WTC11 (cell line): ENCODE data around the gene MED9. TPM values are rescaled to one million over a fixed set of nuclear protein-coding genes. Genes with fewer than 3 reads are reported as not detected.

Source experiments
- ATAC-seq: fragments of 200-7000 bp; cut with Tn5 transposase; 2 replicates; pipeline ENCODE4 v1.10.0; 2021; ENCODE audit warnings: mild to moderate bottlenecking, moderate library complexity
- CTCF ChIA-PET: fragments of 300-600 bp; sonication (Branson Sonifier 250); formaldehyde crosslinking; loops from one replicate; lab custom pipeline; 2021; ENCODE audit warnings: antibody characterized with exemption; lab: Charles Lee
- POLR2A ChIA-PET: fragments of 350-600 bp; sonication (Branson Sonifier 250); formaldehyde crosslinking; loops from one replicate; lab custom pipeline; 2021; ENCODE audit warnings: antibody characterized with exemption; lab: Charles Lee
- DNase-seq: peaks from one replicate; pipeline ENCODE4 v3.0.0; 2021; ENCODE audit warnings: low spot score
- H3K27ac Mint-ChIP-seq: 2 replicates; pipeline ENCODE4 v1.8.0; 2021; ENCODE audit warnings: mixed read lengths
- H3K27me3 Mint-ChIP-seq: 2 replicates; pipeline ENCODE4 v1.8.0; 2021; ENCODE audit warnings: low read depth, mild to moderate bottlenecking, moderate library complexity, mixed read lengths
- H3K36me3 Mint-ChIP-seq: 2 replicates; pipeline ENCODE4 v1.8.0; 2021; ENCODE audit warnings: mixed read lengths
- H3K4me1 Mint-ChIP-seq: 2 replicates; pipeline ENCODE4 v1.8.0; 2022; ENCODE audit warnings: mixed read lengths
- H3K4me3 Mint-ChIP-seq: 2 replicates; pipeline ENCODE4 v1.8.0; 2021; ENCODE audit warnings: mild to moderate bottlenecking, moderate library complexity, mixed read lengths
- H3K9me3 Mint-ChIP-seq: 2 replicates; pipeline ENCODE4 v1.8.0; 2021; ENCODE audit warnings: mixed read lengths
- ATF2 ChIP-seq: sonication (generic); formaldehyde crosslinking; IDR thresholded peaks from 2 replicates; pipeline ENCODE4 v1.8.1; 2022; ENCODE audit warnings: low read depth, missing genetic modification reagents, borderline replicate concordance
- ATF6 ChIP-seq: sonication (generic); formaldehyde crosslinking; IDR thresholded peaks from 2 replicates; pipeline ENCODE4 v1.8.1; 2023; ENCODE audit warnings: mild to moderate bottlenecking, missing genetic modification reagents
- CTCF ChIP-seq: fragments of 200-600 bp; IDR thresholded peaks from 2 replicates; pipeline ENCODE4 v1.8.0; 2022; ENCODE audit warnings: antibody characterized with exemption
- E2F1 ChIP-seq: sonication (generic); formaldehyde crosslinking; IDR thresholded peaks from 2 replicates; pipeline ENCODE4 v1.8.0; 2022; ENCODE audit warnings: mild to moderate bottlenecking, missing genetic modification reagents
- E2F5 ChIP-seq: sonication (generic); formaldehyde crosslinking; IDR thresholded peaks from 2 replicates; pipeline ENCODE4 v1.8.1; 2022; ENCODE audit warnings: mild to moderate bottlenecking, moderate library complexity, missing genetic modification reagents
- ELF4 ChIP-seq: sonication (generic); formaldehyde crosslinking; IDR thresholded peaks from 2 replicates; pipeline ENCODE4 v1.8.1; 2022; ENCODE audit warnings: low read depth, mild to moderate bottlenecking, moderate library complexity, missing genetic modification reagents
- ERG ChIP-seq: fragments of 250-450 bp; sonication (Bioruptor Pico); IDR thresholded peaks from 2 replicates; pipeline ENCODE4 v1.8.0; 2021; ENCODE audit warnings: mild to moderate bottlenecking
- FOXK1 ChIP-seq: sonication (generic); formaldehyde crosslinking; IDR thresholded peaks from 2 replicates; pipeline ENCODE4 v1.8.0; 2022; ENCODE audit warnings: mild to moderate bottlenecking, moderate library complexity, missing genetic modification reagents
- FOXP4 ChIP-seq: sonication (generic); formaldehyde crosslinking; IDR thresholded peaks from 2 replicates; pipeline ENCODE4 v1.8.0; 2022; ENCODE audit warnings: mild to moderate bottlenecking, missing genetic modification reagents
- GABPB1 ChIP-seq: sonication (generic); formaldehyde crosslinking; IDR thresholded peaks from 2 replicates; pipeline ENCODE4 v1.8.1; 2023; ENCODE audit warnings: mild to moderate bottlenecking, missing genetic modification reagents
- HMGA2 ChIP-seq: fragments of 250-450 bp; sonication (Bioruptor Pico); IDR thresholded peaks from 2 replicates; pipeline ENCODE4 v1.4.0; 2021; ENCODE audit warnings: mild to moderate bottlenecking, moderate library complexity
- NFE2L1 ChIP-seq: sonication (generic); formaldehyde crosslinking; IDR thresholded peaks from 2 replicates; pipeline ENCODE4 v1.8.1; 2023; ENCODE audit warnings: missing genetic modification reagents
- NFYB ChIP-seq: sonication (generic); formaldehyde crosslinking; conservative IDR thresholded peaks from 2 replicates; pipeline ENCODE4 v1.8.0; 2022; ENCODE audit warnings: low read depth, missing genetic modification reagents
- RORB ChIP-seq: fragments of 250-450 bp; sonication (Bioruptor Pico); IDR thresholded peaks from 2 replicates; pipeline ENCODE4 v1.9.0; 2021; ENCODE audit warnings: mild to moderate bottlenecking
- SMAD3 ChIP-seq: sonication (generic); formaldehyde crosslinking; IDR thresholded peaks from 2 replicates; pipeline ENCODE4 v1.8.0; 2022; ENCODE audit warnings: missing genetic modification reagents, mild to moderate bottlenecking, borderline replicate concordance
- SP1 ChIP-seq: sonication (generic); formaldehyde crosslinking; conservative IDR thresholded peaks from 2 replicates; pipeline ENCODE4 v1.8.1; 2022; ENCODE audit warnings: missing genetic modification reagents
- TEAD1 ChIP-seq: sonication (generic); formaldehyde crosslinking; IDR thresholded peaks from 2 replicates; pipeline ENCODE4 v1.8.0; 2022; ENCODE audit warnings: mild to moderate bottlenecking, missing genetic modification reagents
- TEAD4 ChIP-seq: sonication (generic); formaldehyde crosslinking; IDR thresholded peaks from 2 replicates; pipeline ENCODE4 v1.8.0; 2022; ENCODE audit warnings: mild to moderate bottlenecking, missing genetic modification reagents
- ZMAT4 ChIP-seq: fragments of 250-450 bp; sonication (Bioruptor Pico); IDR thresholded peaks from 2 replicates; pipeline ENCODE4 v1.9.0; 2021; ENCODE audit warnings: mild to moderate bottlenecking
- ZNF232 ChIP-seq: sonication (generic); formaldehyde crosslinking; IDR thresholded peaks from 2 replicates; pipeline ENCODE4 v1.8.0; 2022; ENCODE audit warnings: mild to moderate bottlenecking, missing genetic modification reagents
- total RNA-seq: library from RNA; stranded (reverse); gene quantifications from 3 replicates; pipeline ENCODE4 v1.2.3, GENCODE V29; 2021

The MED9 gene
- total RNA-seq, 1 experiment from 2014 or later = 21.1 TPM

GRCh38 chr17:17506181-17506741 lies 29.5 kb downstream of the MED9 start:
- H3K27me3 Mint-ChIP-seq = no peaks in the 10 kb centered on the region
- H3K36me3 Mint-ChIP-seq = no peaks in the 10 kb centered on the region
- TF ChIP-seq CTCF (no peak), NFYB (CRISPR knock-in tag) (no peak), RORB (CRISPR knock-in tag) (no peak), SP1 (CRISPR knock-in tag) (no peak), ZMAT4 (no peak), FOXK1 (CRISPR knock-in tag) (no peak), ELF4 (CRISPR knock-in tag) (no peak), E2F5 (no peak), TEAD4 (CRISPR knock-in tag) (no peak), TEAD1 (CRISPR knock-in tag) (no peak), ERG (CRISPR knock-in tag) (no peak), SMAD3 (CRISPR knock-in tag) (no peak), E2F1 (no peak), ATF6 (CRISPR knock-in tag) (no peak), GABPB1 (CRISPR knock-in tag) (no peak), HMGA2 (no peak), NFE2L1 (no peak), ATF2 (no peak), ZNF232 (CRISPR knock-in tag) (no peak), FOXP4 (CRISPR knock-in tag) (no peak)
- CTCF ChIA-PET = interaction anchor here (1.1 to 3.4 kb wide), 5 partner anchors 9 to 136 kb away, joined by 3 to 20 read pairs (median 6); partner anchors contain the start of gene RASD1
- ATAC-seq = no peak
- POLR2A ChIA-PET = interaction anchor here (1.5 kb wide), 1 partner anchor 10 kb away, joined by 6 read pairs; the partner anchor contains the start of gene RASD1
- no peak overlapping the region for H3K4me3 Mint-ChIP-seq
- H3K9me3 Mint-ChIP-seq = no peaks in the 10 kb centered on the region
- H3K27ac Mint-ChIP-seq = no peak overlapping the region
- no peak for DNase-seq
- peaks cover 3% of the 10 kb centered on the region; the same call in 1 of the 2 replicates for H3K4me1 Mint-ChIP-seq
